Nephron progenitor cell (in vitro differentiated cells): Measurements from ENCODE around the gene HSF5.

Source experiments
- DNase-seq: peaks from one replicate; pipeline ENCODE4 v3.0.0; 2021
- H3K27ac Mint-ChIP-seq: 2 replicates; pipeline ENCODE4 v1.8.0; 2021; ENCODE audit warnings: mild to moderate bottlenecking, moderate library complexity, mixed read lengths
- H3K27me3 Mint-ChIP-seq: 2 replicates; pipeline ENCODE4 v1.8.0; 2021; ENCODE audit warnings: mild to moderate bottlenecking, low read depth, mixed read lengths; ENCODE audit not compliant: poor library complexity
- H3K36me3 Mint-ChIP-seq: 2 replicates; pipeline ENCODE4 v1.8.0; 2021; ENCODE audit warnings: low read depth, mixed read lengths
- H3K4me1 Mint-ChIP-seq: 2 replicates; pipeline ENCODE4 v1.8.0; 2021; ENCODE audit warnings: mixed read lengths
- H3K4me3 Mint-ChIP-seq: 2 replicates; pipeline ENCODE4 v1.8.0; 2021; ENCODE audit warnings: mild to moderate bottlenecking, moderate library complexity, mixed read lengths
- H3K9me3 Mint-ChIP-seq: 2 replicates; pipeline ENCODE4 v1.8.0; 2021; ENCODE audit warnings: mild to moderate bottlenecking, moderate library complexity, mixed read lengths
- TF ChIP-seq, protein P1 (sequence below): fragments of 200-600 bp; sonication (generic); IDR thresholded peaks from 2 replicates; pipeline ENCODE4 v1.5.0; 2021; ENCODE audit warnings: antibody characterized with exemption

HSF5 gene, protein sequence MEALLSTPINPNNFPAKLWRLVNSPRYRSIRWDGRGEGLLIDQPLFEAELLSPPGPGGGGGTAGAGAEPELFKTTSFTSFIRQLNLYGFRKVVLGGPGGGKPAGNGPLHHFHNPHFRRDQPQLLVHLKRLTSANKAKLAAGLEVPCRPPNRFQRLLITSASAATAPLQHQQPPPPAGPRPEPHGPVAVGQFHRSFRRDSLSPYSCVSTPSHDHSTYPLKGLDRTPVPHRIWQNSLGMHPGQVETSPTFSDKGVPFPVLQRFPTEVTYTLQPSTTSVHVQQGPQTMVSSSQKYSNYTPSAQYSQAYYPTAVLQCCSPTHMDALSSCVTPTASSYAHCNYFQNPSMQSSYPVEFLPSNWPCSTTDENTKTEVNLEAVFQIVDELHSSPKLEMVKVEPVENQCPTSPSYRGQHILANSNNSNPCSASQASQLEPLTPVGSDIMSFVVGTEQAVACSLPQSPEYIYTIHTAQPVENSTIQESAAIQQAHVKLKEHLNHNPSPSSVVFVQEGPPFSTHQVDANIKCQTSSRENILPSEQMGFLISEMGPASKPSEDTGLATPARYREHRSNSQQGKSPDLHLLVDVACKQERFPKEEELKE

DNA sequence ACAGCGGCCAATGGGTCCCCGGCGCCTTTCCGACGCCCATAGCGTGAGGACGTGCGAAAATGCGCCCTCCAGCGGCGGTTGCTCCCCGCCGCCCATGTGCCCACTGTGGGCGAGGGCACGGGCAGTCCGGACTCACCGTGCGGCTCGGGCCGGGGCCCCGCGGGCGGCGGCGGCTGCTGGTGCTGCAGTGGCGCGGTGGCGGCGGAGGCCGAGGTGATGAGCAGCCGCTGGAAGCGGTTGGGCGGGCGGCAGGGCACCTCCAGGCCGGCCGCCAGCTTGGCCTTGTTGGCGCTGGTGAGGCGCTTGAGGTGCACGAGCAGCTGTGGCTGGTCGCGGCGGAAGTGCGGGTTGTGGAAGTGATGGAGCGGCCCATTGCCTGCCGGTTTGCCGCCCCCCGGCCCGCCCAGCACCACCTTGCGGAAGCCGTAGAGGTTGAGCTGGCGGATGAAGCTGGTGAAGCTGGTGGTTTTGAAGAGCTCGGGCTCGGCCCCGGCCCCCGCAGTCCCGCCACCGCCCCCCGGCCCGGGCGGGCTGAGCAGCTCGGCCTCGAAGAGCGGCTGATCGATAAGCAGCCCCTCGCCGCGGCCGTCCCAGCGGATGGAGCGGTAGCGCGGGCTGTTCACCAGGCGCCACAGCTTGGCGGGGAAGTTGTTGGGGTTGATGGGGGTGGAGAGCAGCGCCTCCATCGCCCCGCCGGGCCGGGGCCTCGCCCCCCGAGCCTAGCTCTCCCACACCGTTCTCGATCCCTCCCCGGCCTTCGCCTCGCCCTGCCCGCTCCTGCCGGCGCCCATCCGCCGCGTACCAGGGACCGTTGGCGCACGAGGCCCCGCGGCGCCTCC is at the start of gene HSF5:
Gene HSF5, minus strand, starts transcription at position 820 of the 839 bp plus-strand sequence. Its CDS starts 134 bp downstream, at position 686.
- Mint-ChIP-seq H3K27me3 (peaks cover 4% of the 10 kb centered on the region), H3K4me1 (no peaks in the 10 kb centered on the region), H3K27ac (no peak within 1 kb of the TSS), H3K4me3 (no peak within 1 kb of the TSS), H3K9me3 (no peaks in the 10 kb centered on the region), H3K36me3 (peaks cover 50% of the 10 kb centered on the region)
- DNase-seq, result no peak
- TF ChIP-seq, protein P1, sequence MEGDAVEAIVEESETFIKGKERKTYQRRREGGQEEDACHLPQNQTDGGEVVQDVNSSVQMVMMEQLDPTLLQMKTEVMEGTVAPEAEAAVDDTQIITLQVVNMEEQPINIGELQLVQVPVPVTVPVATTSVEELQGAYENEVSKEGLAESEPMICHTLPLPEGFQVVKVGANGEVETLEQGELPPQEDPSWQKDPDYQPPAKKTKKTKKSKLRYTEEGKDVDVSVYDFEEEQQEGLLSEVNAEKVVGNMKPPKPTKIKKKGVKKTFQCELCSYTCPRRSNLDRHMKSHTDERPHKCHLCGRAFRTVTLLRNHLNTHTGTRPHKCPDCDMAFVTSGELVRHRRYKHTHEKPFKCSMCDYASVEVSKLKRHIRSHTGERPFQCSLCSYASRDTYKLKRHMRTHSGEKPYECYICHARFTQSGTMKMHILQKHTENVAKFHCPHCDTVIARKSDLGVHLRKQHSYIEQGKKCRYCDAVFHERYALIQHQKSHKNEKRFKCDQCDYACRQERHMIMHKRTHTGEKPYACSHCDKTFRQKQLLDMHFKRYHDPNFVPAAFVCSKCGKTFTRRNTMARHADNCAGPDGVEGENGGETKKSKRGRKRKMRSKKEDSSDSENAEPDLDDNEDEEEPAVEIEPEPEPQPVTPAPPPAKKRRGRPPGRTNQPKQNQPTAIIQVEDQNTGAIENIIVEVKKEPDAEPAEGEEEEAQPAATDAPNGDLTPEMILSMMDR, result no peak

DNA sequence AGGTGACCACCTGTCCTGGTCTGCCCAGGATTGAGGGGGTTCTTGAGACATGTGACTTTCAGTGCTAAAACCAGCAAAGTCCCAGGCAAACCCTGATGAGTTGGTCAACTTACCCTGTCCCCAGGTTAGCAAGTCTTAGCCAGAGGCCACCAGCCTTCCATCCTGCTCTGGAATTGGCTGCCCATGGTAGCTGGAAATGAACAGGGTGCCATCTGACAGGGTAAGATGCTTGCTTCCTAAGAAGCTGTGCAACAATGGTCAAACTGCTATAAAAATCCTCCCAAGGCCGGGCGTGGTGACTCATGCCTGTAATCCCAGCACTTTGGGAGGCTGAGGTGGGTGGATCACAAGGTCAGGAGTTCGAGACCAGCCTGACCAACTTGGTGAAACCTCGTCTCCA is 49.1 kb upstream of the HSF5 start:
- H3K4me3 Mint-ChIP-seq, result no peak overlapping the region
- peaks cover 25% of the 10 kb centered on the region for H3K27me3 Mint-ChIP-seq
- TF ChIP-seq, protein P1, result no peak
- H3K36me3 Mint-ChIP-seq, result no peaks in the 10 kb centered on the region
- no peak for DNase-seq
- H3K27ac Mint-ChIP-seq, result no peak overlapping the region
- H3K9me3 Mint-ChIP-seq, result no peaks in the 10 kb centered on the region
- peaks cover 15% of the 10 kb centered on the region for H3K4me1 Mint-ChIP-seq

DNA sequence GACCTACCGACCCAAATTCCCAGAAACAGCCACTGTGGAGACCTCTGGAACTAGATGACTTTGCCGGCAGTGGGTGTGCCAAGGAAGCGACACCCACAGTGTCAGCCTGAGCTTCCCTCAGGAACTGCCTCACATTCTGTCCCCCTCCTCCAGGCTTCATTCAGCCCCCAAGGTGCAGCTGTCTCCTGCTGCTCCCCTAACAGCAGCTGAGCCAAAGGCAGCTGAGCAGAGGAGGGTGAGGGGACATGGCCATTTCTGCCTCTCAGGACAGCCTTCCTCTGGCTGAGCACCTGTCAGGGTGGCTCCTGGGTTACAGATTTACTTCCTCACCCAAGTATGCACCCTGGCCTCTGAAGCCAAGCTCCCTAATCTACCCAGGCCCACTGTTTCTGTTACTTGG is 48.3 kb upstream of the HSF5 start:
- H3K36me3 Mint-ChIP-seq, result no peaks in the 10 kb centered on the region
- DNase-seq, result no peak
- peaks cover 17% of the 10 kb centered on the region for H3K4me1 Mint-ChIP-seq
- H3K9me3 Mint-ChIP-seq, result no peaks in the 10 kb centered on the region
- TF ChIP-seq, protein P1, result no peak
- H3K4me3 Mint-ChIP-seq, result no peak overlapping the region
- no peak overlapping the region for H3K27ac Mint-ChIP-seq
- H3K27me3 Mint-ChIP-seq, result peaks cover 22% of the 10 kb centered on the region

DNA sequence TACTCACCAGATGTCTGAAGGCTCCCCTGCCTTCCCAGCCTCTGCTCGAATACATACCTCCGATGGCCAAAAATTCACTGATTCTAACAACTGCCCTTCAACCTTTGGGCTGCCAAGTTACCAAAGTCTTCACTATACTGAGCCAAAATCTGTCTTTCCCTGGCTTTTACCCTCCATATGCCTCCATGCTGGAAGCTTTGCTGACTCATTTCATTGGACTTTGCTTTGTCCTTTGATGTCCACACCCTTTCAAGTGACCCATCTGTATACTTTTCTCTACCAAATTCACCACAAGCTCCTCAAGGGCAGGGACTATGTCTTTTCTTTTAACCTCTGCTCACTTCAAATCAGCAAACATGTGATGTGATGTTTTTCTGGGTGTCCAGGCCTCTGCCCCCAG is 47.2 kb upstream of the HSF5 start:
- no peaks in the 10 kb centered on the region for H3K9me3 Mint-ChIP-seq
- no peak for DNase-seq
- TF ChIP-seq, protein P1, result no peak
- no peak overlapping the region for H3K27ac Mint-ChIP-seq
- H3K4me1 Mint-ChIP-seq, result peaks cover 17% of the 10 kb centered on the region
- H3K27me3 Mint-ChIP-seq, result peaks cover 31% of the 10 kb centered on the region
- H3K36me3 Mint-ChIP-seq, result no peaks in the 10 kb centered on the region
- H3K4me3 Mint-ChIP-seq, result no peak overlapping the region

DNA sequence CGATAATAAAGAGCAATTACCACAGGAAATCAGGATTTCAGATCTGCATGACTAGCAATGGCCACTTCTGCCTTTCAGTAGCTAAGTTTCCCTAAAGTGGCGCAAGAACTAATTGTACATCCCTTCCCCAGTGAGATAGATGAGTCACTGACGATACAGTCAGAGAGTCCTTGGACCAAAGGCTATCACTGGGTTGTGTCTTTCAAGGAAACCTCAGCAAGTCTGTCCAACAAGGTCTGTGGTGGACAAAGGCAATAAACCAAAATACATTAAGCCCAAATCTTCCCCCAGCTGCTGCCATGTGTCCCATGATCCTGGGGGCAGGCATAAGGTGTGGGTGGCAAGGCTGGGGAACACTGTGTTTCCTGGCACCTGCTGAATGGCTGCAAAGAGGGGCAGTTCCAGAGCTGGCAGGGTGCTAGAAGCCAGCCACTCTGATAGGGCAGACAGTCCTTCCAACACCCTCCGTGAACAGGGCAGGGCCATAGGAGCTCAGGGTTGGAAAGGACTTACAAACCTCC is 46.8 kb upstream of the HSF5 start:
- TF ChIP-seq, protein P1, result no peak
- no peaks in the 10 kb centered on the region for H3K36me3 Mint-ChIP-seq
- no peaks in the 10 kb centered on the region for H3K9me3 Mint-ChIP-seq
- peaks cover 20% of the 10 kb centered on the region for H3K4me1 Mint-ChIP-seq
- no peak overlapping the region for H3K27ac Mint-ChIP-seq
- H3K27me3 Mint-ChIP-seq, result peaks cover 32% of the 10 kb centered on the region
- DNase-seq, result no peak
- H3K4me3 Mint-ChIP-seq, result no peak overlapping the region
